ENCODE results near the gene JAKMIP1. TPM values are rescaled to one million over a fixed set of nuclear protein-coding genes. Genes with fewer than 3 reads are reported as not detected.

JAKMIP1 gene
- total RNA-seq, 1 experiment from 2014 or later, result not detected

GRCh38 chr4:6155996-6156750, 44.2 kb downstream of the JAKMIP1 start:
- no peak overlapping the region for H3K27ac ChIP-seq (ENCODE audit: low read length)
- ATAC-seq (no peak), DNase-seq (ENCODE audit: low read depth, low spot score) (no peak)
- intact Hi-C loops (cut with micrococcal nuclease; ENCODE audit: unreplicated experiment), result no loop called here
- no peaks in the 10 kb centered on the region for H3K9me3 ChIP-seq (ENCODE audit: control insufficient read depth, insufficient read depth, low read depth, low read length)
- H3K36me3 ChIP-seq (ENCODE audit: control insufficient read depth, insufficient read depth, low read length), result no peaks in the 10 kb centered on the region
- H3K27me3 ChIP-seq (ENCODE audit: control insufficient read depth, insufficient read depth, low read length), result peaks cover 2% of the 10 kb centered on the region; the same call in 1 of the 2 replicates
- TF ChIP-seq REST (IDR thresholded peaks at IDR 0.05; ENCODE audit: insufficient read depth in 1 of 2, low read depth in 2 of 2, low read length in 1 of 2) (no peak), POLR2AphosphoS5 (IDR thresholded peaks at IDR 0.05; ENCODE audit: low read depth, low read length) (no peak), CTCF (IDR thresholded peaks at IDR 0.05) (no peak), TCF7L2 (IDR thresholded peaks at IDR 0.05; ENCODE audit: low read depth, low read length) (no peak), SIN3A (IDR thresholded peaks at IDR 0.05; ENCODE audit: borderline replicate concordance, insufficient read depth, low read depth, low read length) (no peak)
- BruUV-seq (replicated peaks), result no TSS peak
- H3K4me3 ChIP-seq (ENCODE audit: low read depth in 2 of 2, low read length in 2 of 2), result no peak overlapping the region
- POLR2A ChIA-PET, result interaction anchor here (0.6 kb wide), 1 partner anchor 73 kb away, joined by 5 read pairs; no protein-coding TSS in a partner anchor
- in situ Hi-C loops (cut with HindIII; ENCODE audit: low pct_unique_long_range_greater_than_20kb, low sequenced_read_pairs), result no loop called here
- no peaks in the 10 kb centered on the region for H3K4me1 ChIP-seq (ENCODE audit: control insufficient read depth, insufficient read depth, low read length)
- CTCF ChIA-PET, result no interaction called here

- intact Hi-C loops (cut with micrococcal nuclease; ENCODE audit: unreplicated experiment), result no loop called here
- Histone ChIP-seq H3K9me3 (ENCODE audit: control insufficient read depth, insufficient read depth, low read depth, low read length) (no peaks in the 10 kb centered on the region), H3K36me3 (ENCODE audit: control insufficient read depth, insufficient read depth, low read length) (no peaks in the 10 kb centered on the region), H3K4me1 (ENCODE audit: control insufficient read depth, insufficient read depth, low read length) (no peaks in the 10 kb centered on the region), H3K27ac (ENCODE audit: low read length) (no peak overlapping the region), H3K27me3 (ENCODE audit: control insufficient read depth, insufficient read depth, low read length) (peaks cover 2% of the 10 kb centered on the region; the same call in 1 of the 2 replicates), H3K4me3 (ENCODE audit: low read depth in 2 of 2, low read length in 2 of 2) (no peak overlapping the region)
- BruUV-seq (replicated peaks), result no TSS peak
- in situ Hi-C loops (cut with HindIII; ENCODE audit: low pct_unique_long_range_greater_than_20kb, low sequenced_read_pairs), result no loop called here
- POLR2A ChIA-PET, result no interaction called here
- DNase-seq (ENCODE audit: low read depth, low spot score) (no peak), ATAC-seq (no peak)
- no peak for TF ChIP-seq CTCF (IDR thresholded peaks at IDR 0.05)
- TF ChIP-seq TCF7L2 (IDR thresholded peaks at IDR 0.05; ENCODE audit: low read depth, low read length), result no peak
- no peak for TF ChIP-seq SIN3A (IDR thresholded peaks at IDR 0.05; ENCODE audit: borderline replicate concordance, insufficient read depth, low read depth, low read length)
- TF ChIP-seq POLR2AphosphoS5 (IDR thresholded peaks at IDR 0.05; ENCODE audit: low read depth, low read length), result no peak
- TF ChIP-seq REST (IDR thresholded peaks at IDR 0.05; ENCODE audit: insufficient read depth in 1 of 2, low read depth in 2 of 2, low read length in 1 of 2), result no peak
- CTCF ChIA-PET, result interaction anchor here (0.5 kb wide), 1 partner anchor 161 kb away, joined by 4 read pairs; no protein-coding TSS in a partner anchor
Measured at GRCh38 chr4:6154875-6155274, 45.5 kb downstream of the JAKMIP1 start.
